Smooth muscle cell (in vitro differentiated cells): Measurements from ENCODE around the gene KRT33A. TPM values are rescaled to one million over a fixed set of nuclear protein-coding genes. Genes with fewer than 3 reads are reported as not detected.
"Not testable (repeated sequence)": the region's sequence is repeated elsewhere in the genome, so short reads cannot be mapped to it uniquely, and the experiment has no call there.

Experiments
- DNase-seq: peaks from one replicate; lab custom pipeline; 2025; ENCODE audit not compliant: unreplicated experiment; lab: John Stamatoyannopoulos, UW
- H2AFZ ChIP-seq: fragments of 200-600 bp; sonication (generic); 2 replicates; pipeline ENCODE4 v1.6.0; 2016; ENCODE audit warnings: antibody characterized with exemption, low read depth, mild to moderate bottlenecking
- H3F3A ChIP-seq: fragments of 200-600 bp; sonication (generic); 2 replicates; pipeline ENCODE4 v1.6.0; 2017; ENCODE audit warnings: antibody characterized with exemption, low read depth
- H3K27ac ChIP-seq: fragments of 200-600 bp; sonication (generic); 2 replicates; pipeline ENCODE4 v1.5.1; 2016; ENCODE audit warnings: low read depth, mild to moderate bottlenecking
- H3K27me3 ChIP-seq: fragments of 200-600 bp; sonication (generic); 2 replicates; pipeline ENCODE4 v1.6.1; 2016; ENCODE audit warnings: low read depth, mild to moderate bottlenecking
- H3K36me3 ChIP-seq: fragments of 200-600 bp; sonication (generic); 2 replicates; pipeline ENCODE4 v1.5.1; 2016; ENCODE audit warnings: low read depth
- H3K4me1 ChIP-seq: fragments of 200-600 bp; sonication (generic); 2 replicates; pipeline ENCODE4 v1.5.1; 2016; ENCODE audit warnings: low read depth
- H3K4me2 ChIP-seq: fragments of 200-600 bp; sonication (generic); 2 replicates; pipeline ENCODE4 v1.6.0; 2016; ENCODE audit warnings: mild to moderate bottlenecking
- H3K4me3 ChIP-seq: fragments of 200-600 bp; sonication (generic); 2 replicates; pipeline ENCODE4 v1.5.1; 2016; ENCODE audit warnings: mild to moderate bottlenecking
- H3K79me2 ChIP-seq: fragments of 200-600 bp; sonication (generic); 2 replicates; pipeline ENCODE4 v1.6.0; 2016; ENCODE audit warnings: low read depth, mild to moderate bottlenecking
- H3K9ac ChIP-seq: fragments of 200-600 bp; sonication (generic); 2 replicates; pipeline ENCODE4 v1.6.0; 2016; ENCODE audit warnings: low read depth
- H3K9me3 ChIP-seq: fragments of 200-600 bp; sonication (generic); replicated peaks from 2 replicates; pipeline ENCODE4 v1.5.1; 2016; ENCODE audit warnings: low read depth
- H4K20me1 ChIP-seq: fragments of 200-600 bp; sonication (generic); 2 replicates; pipeline ENCODE4 v1.6.0; 2016; ENCODE audit warnings: low read depth
- CTCF ChIP-seq: fragments of 200-600 bp; sonication (generic); IDR thresholded peaks from 2 replicates; pipeline ENCODE4 v1.5.1; 2017; ENCODE audit warnings: borderline replicate concordance, mild to moderate bottlenecking, antibody characterized with exemption; ENCODE audit not compliant: insufficient read depth, poor library complexity, severe bottlenecking
- WGBS: methylation state at CpG from one replicate; pipeline ENCODE4 v1.1.7; 2016; ENCODE audit warnings: low lambda C conversion rate; 5-methylcytosine and 5-hydroxymethylcytosine counted together
- polyA plus RNA-seq: library from polyadenylated mRNA; unstranded; fragments of >200 nt; fragmentation: Nextera tagmentation; extraction: Ambion mirVana; gene quantifications from 2 replicates; pipeline ENCODE4 v1.2.1, GENCODE V29; 2016
- total RNA-seq: library from RNA; depleted of rRNA; stranded (reverse); fragments of >200 nt; gene quantifications from 2 replicates; pipeline ENCODE4 v1.2.3, GENCODE V29; 2014

KRT33A gene
- total RNA-seq (0.09 TPM in 1 of 2 replicates, not detected in the other), polyA plus RNA-seq (not detected in 2 replicates)

DNA sequence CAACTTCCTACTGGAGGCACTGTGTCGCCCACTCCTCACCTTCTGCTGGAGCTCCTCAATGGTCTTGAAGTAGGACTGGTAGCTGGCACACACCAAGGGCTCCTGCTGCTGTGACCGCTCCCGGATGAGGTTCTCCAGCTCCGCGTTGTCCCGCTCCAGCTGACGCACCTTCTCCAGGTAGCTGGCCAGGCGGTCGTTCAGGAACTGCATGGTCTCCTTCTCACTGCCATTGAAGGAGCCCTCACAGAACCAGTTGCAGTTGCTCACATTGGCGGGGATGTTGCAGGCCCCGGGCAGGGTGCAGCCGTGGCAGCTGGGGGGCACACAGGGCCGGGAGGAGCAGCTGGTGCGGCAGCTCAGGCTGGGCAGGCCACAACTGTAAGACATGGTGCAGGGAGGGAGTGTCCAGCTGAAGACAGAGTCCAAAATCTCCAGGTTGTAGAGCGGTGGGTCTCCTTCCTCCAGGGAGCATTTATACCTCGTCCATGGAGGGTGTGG is at the start of gene KRT33A:
TSS of gene KRT33A (minus strand) at position 448 of the 498 bp plus-strand sequence. CDS start at position 387, 61 bp downstream.
- not testable (repeated sequence) for H3K79me2 ChIP-seq, H3F3A ChIP-seq, H3K9me3 ChIP-seq, DNase-seq, H3K9ac ChIP-seq, H3K27ac ChIP-seq, H4K20me1 ChIP-seq, H3K4me1 ChIP-seq, H2AFZ ChIP-seq, H3K4me2 ChIP-seq, H3K36me3 ChIP-seq, H3K27me3 ChIP-seq, H3K4me3 ChIP-seq
- 91% methylated on average over 16 of the region's 16 CpGs for WGBS

GRCh38 chr17:41396996-41397660 is 46.5 kb upstream of the KRT33A start, which contains the start of gene KRT31:
KRT31 (minus strand) TSS chr17:41397608; CDS start chr17:41397539, 69 bp downstream.
- Histone ChIP-seq H2AFZ (no peak within 1 kb of the TSS), H3K36me3 (no peaks in the 10 kb centered on the region), H3K27me3 (no peaks in the 10 kb centered on the region), H3K9me3 (no peaks in the 10 kb centered on the region), H4K20me1 (no peaks in the 10 kb centered on the region), H3K4me2 (no peak within 1 kb of the TSS), H3K79me2 (no peaks in the 10 kb centered on the region), H3K4me1 (no peaks in the 10 kb centered on the region), H3K4me3 (no peak within 1 kb of the TSS), H3K9ac (no peak within 1 kb of the TSS), H3F3A (no peaks in the 10 kb centered on the region), H3K27ac (no peak within 1 kb of the TSS)
- 96% methylated on average over 16 of the region's 16 CpGs for WGBS
- TF ChIP-seq CTCF, result no peak
- no peak for DNase-seq

DNA sequence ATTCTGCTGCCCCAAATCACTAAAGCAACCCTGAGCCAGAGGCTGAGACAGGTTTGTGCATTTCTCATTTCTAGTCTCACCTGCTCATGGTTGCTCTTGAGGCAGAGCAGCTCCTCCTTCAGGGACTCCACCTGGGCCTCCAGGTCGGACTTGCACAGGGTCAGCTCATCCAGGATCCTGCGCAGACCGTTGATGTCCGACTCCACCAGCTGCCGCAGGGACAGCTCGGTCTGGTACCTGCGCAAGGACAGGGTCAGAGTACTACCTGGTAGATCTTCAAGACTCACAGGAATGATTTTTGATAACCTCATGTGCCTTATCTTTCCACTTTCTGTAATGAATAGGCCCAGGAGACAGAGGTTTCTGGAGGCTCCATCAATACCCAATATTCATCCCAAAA is 45.7 kb upstream of the KRT33A start:
- H3K79me2 ChIP-seq, result no peaks in the 10 kb centered on the region
- H3K9me3 ChIP-seq, result no peaks in the 10 kb centered on the region
- no peaks in the 10 kb centered on the region for H3K36me3 ChIP-seq
- H3K27ac ChIP-seq, result no peak overlapping the region
- DNase-seq, result no peak
- H4K20me1 ChIP-seq, result no peaks in the 10 kb centered on the region
- no peak overlapping the region for H2AFZ ChIP-seq
- no peak for TF ChIP-seq CTCF
- H3K4me2 ChIP-seq, result no peak overlapping the region
- no peaks in the 10 kb centered on the region for H3F3A ChIP-seq
- no peak overlapping the region for H3K9ac ChIP-seq
- 94% methylated on average over 7 of the region's 7 CpGs for WGBS
- no peak overlapping the region for H3K4me3 ChIP-seq
- no peaks in the 10 kb centered on the region for H3K27me3 ChIP-seq
- no peaks in the 10 kb centered on the region for H3K4me1 ChIP-seq

- H3K4me2 ChIP-seq, result no peak overlapping the region
- no peak overlapping the region for H3K27ac ChIP-seq
- H3F3A ChIP-seq, result no peaks in the 10 kb centered on the region
- WGBS, result 96% methylated on average over 1 of the region's 1 CpG
- H3K4me3 ChIP-seq, result no peak overlapping the region
- TF ChIP-seq CTCF, result no peak
- no peak for DNase-seq
- H3K79me2 ChIP-seq, result no peaks in the 10 kb centered on the region
- H3K9me3 ChIP-seq, result no peaks in the 10 kb centered on the region
- H3K9ac ChIP-seq, result no peak overlapping the region
- no peaks in the 10 kb centered on the region for H3K27me3 ChIP-seq
- H4K20me1 ChIP-seq, result no peaks in the 10 kb centered on the region
- no peak overlapping the region for H2AFZ ChIP-seq
- H3K4me1 ChIP-seq, result no peaks in the 10 kb centered on the region
- no peaks in the 10 kb centered on the region for H3K36me3 ChIP-seq
Observed at GRCh38 chr17:41395611-41396010, 45.0 kb upstream of the KRT33A start.

GRCh38 chr17:41395044-41395443 is 44.4 kb upstream of the KRT33A start:
- H3K9me3 ChIP-seq, H2AFZ ChIP-seq, H3F3A ChIP-seq, H3K27ac ChIP-seq, H3K4me1 ChIP-seq, H4K20me1 ChIP-seq, H3K9ac ChIP-seq, H3K4me3 ChIP-seq, H3K36me3 ChIP-seq, H3K79me2 ChIP-seq, H3K27me3 ChIP-seq, DNase-seq, H3K4me2 ChIP-seq: not testable (repeated sequence)
- WGBS, result 96% methylated on average over 12 of the region's 12 CpGs
